Measurements from ENCODE around the gene GNB1. TPM values are rescaled to one million over a fixed set of nuclear protein-coding genes. Genes with fewer than 3 reads are reported as not detected.

Gene GNB1
- total RNA-seq, 1 donor from 2014 or later, result 257 TPM

DNA sequence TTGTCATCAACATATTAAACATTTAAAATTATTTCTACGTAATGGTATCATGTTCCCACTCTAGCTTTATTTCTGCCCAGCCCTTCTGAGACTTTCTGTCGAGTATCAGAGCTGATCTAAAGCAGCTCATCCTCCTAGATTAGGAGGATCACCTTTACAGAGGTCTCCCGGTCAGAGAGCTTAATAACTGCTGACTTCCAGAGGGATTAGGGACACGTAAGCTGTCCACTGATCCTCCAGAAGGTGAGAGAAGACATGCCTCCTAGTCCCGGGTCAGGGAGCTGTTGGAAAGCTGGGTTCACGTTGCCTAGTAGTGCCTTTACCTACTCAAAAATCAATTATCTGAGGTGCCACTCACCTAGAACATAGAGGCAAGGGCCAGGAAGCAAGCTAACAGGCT, 81.4 kb downstream of the GNB1 start:
- TF ChIP-seq, protein P1, sequence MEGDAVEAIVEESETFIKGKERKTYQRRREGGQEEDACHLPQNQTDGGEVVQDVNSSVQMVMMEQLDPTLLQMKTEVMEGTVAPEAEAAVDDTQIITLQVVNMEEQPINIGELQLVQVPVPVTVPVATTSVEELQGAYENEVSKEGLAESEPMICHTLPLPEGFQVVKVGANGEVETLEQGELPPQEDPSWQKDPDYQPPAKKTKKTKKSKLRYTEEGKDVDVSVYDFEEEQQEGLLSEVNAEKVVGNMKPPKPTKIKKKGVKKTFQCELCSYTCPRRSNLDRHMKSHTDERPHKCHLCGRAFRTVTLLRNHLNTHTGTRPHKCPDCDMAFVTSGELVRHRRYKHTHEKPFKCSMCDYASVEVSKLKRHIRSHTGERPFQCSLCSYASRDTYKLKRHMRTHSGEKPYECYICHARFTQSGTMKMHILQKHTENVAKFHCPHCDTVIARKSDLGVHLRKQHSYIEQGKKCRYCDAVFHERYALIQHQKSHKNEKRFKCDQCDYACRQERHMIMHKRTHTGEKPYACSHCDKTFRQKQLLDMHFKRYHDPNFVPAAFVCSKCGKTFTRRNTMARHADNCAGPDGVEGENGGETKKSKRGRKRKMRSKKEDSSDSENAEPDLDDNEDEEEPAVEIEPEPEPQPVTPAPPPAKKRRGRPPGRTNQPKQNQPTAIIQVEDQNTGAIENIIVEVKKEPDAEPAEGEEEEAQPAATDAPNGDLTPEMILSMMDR (IDR thresholded peaks at IDR 0.05; ENCODE audit: insufficient read depth, low read length, poor library complexity, severe bottlenecking), result no peak
- DNase-seq (ENCODE audit: low read depth), result no peak
- Histone ChIP-seq H3K4me3 (ENCODE audit: low read depth, low read length) (no peak overlapping the region), H3K36me3 (ENCODE audit: control insufficient read depth, insufficient read depth, low read length) (peaks cover 1% of the 10 kb centered on the region), H3K27me3 (ENCODE audit: control insufficient read depth, insufficient read depth, low read length) (no peaks in the 10 kb centered on the region)

DNA sequence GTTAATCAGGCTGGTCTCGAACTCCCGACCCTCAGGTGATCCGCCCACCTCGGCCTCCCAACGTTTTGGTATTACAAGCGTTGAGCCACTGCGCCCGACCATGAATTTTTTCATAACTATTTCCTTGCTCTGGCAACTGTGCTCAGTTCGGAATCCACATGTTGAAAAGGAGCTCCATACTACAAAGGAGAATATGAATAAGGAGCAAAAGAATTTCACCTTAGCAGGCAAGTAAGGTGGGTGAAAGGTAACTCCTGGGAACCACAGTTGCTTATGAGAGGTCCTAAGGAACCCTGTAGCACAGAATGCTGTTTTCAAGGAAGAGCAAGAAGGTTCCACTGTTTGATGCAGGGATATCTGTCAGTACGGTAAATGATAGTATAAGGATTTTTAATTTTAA, 82.7 kb downstream of the GNB1 start:
- Histone ChIP-seq H3K4me3 (ENCODE audit: low read depth, low read length) (no peak overlapping the region), H3K36me3 (ENCODE audit: control insufficient read depth, insufficient read depth, low read length) (peaks cover 2% of the 10 kb centered on the region), H3K27me3 (ENCODE audit: control insufficient read depth, insufficient read depth, low read length) (no peaks in the 10 kb centered on the region)
- DNase-seq (ENCODE audit: low read depth), result no peak
- TF ChIP-seq, protein P1 (IDR thresholded peaks at IDR 0.05; ENCODE audit: insufficient read depth, low read length, poor library complexity, severe bottlenecking), result no peak

DNA sequence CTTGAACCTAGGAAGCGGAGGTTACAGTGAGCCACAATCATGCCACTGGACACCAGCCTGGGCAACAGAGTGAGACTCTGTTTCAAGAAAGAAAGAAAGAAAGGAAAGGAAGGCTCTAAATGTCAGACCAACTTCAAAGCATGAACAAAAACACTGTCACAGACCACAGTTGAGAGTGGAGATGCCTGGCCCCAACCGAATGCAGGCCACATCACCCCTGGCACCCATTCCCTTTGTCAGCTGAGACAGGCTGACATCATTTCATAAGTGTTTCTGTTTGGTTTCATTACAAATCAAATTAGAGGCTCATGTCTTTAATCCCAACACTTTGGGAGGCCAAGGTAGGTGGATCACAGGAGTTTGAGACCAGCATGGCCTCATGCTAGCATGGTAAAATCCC, 84.0 kb downstream of the GNB1 start:
- Histone ChIP-seq H3K36me3 (ENCODE audit: control insufficient read depth, insufficient read depth, low read length) (peaks cover 2% of the 10 kb centered on the region), H3K4me3 (ENCODE audit: low read depth, low read length) (no peak overlapping the region), H3K27me3 (ENCODE audit: control insufficient read depth, insufficient read depth, low read length) (no peaks in the 10 kb centered on the region)
- TF ChIP-seq, protein P1 (IDR thresholded peaks at IDR 0.05; ENCODE audit: insufficient read depth, low read length, poor library complexity, severe bottlenecking), result no peak
- DNase-seq (ENCODE audit: low read depth), result no peak

DNA sequence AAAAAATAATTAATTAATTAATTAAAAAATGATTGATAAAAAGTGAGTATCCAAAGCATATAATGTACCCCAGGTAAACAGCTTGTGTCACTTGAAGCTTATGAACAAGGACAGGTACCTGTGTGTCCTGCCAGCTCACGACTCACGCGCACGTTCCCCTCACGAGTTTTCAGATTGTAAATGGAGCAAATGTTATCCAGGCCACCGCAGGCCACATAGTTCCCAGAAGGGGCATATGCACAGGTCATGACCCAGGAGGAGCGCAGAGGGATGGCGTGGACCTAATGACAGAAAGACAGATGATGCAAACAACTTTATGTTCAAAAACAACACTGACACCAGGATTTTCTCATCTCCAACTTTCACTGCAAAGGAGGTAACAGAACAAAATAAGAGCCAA, 86.6 kb downstream of the GNB1 start:
- DNase-seq (ENCODE audit: low read depth), result no peak
- TF ChIP-seq, protein P1 (IDR thresholded peaks at IDR 0.05; ENCODE audit: insufficient read depth, low read length, poor library complexity, severe bottlenecking), result no peak
- Histone ChIP-seq H3K4me3 (ENCODE audit: low read depth, low read length) (no peak overlapping the region), H3K27me3 (ENCODE audit: control insufficient read depth, insufficient read depth, low read length) (no peaks in the 10 kb centered on the region), H3K36me3 (ENCODE audit: control insufficient read depth, insufficient read depth, low read length) (peaks cover 2% of the 10 kb centered on the region)

DNA sequence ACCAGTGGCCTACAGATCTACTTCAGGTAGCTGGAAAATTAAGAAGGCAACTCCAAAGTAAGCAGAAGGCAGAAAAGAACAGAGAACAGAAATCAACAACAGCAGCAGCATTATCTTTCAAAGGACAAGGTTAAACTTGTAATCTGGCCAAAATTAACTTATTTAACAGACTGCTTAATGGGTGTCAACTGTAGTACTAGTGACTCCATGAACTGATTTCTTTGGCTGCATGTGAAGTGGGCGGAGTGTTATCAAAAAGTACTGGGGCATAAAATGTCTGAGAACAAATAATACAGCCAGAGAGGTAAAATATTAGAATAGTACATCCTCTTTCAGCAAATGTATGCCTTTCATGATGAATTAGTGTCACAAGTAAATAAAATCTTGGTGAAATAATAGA, 88.0 kb downstream of the GNB1 start:
- Histone ChIP-seq H3K36me3 (ENCODE audit: control insufficient read depth, insufficient read depth, low read length) (peaks cover 2% of the 10 kb centered on the region), H3K4me3 (ENCODE audit: low read depth, low read length) (no peak overlapping the region)

DNA sequence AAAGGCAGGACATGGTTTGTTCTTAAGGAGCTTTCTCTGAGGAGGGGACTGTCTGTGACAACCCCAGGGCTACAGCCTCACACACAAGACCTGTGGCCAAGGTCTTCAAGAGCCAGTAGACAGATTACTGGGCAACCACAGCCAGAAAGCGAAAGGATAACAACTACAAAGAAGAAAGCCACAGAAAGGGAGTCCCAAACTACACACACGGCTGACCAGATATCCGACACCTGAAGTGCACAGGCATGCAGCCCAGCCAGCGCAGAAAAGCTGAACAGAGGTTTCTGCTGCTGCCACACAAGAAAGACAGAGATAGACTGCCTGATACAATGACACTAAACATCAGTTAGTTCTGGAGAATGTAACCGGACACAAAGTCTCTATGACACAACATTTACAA, 91.2 kb downstream of the GNB1 start:
- Histone ChIP-seq H3K27me3 (ENCODE audit: control insufficient read depth, insufficient read depth, low read length) (no peaks in the 10 kb centered on the region), H3K4me3 (ENCODE audit: low read depth, low read length) (no peak overlapping the region), H3K36me3 (ENCODE audit: control insufficient read depth, insufficient read depth, low read length) (peaks cover 4% of the 10 kb centered on the region)
- no peak for DNase-seq (ENCODE audit: low read depth)
- TF ChIP-seq, protein P1 (IDR thresholded peaks at IDR 0.05; ENCODE audit: insufficient read depth, low read length, poor library complexity, severe bottlenecking), result no peak

More for the DNA sequence above, 88.0 kb downstream of the GNB1 start:
- no peaks in the 10 kb centered on the region for H3K27me3 ChIP-seq (ENCODE audit: control insufficient read depth, insufficient read depth, low read length)
- TF ChIP-seq, protein P1 (IDR thresholded peaks at IDR 0.05; ENCODE audit: insufficient read depth, low read length, poor library complexity, severe bottlenecking), result no peak
- no peak for DNase-seq (ENCODE audit: low read depth)

Data from kidney epithelial cell (primary cell).